ENCODE measurements around the gene CSMD2.

The CSMD2 gene

DNA sequence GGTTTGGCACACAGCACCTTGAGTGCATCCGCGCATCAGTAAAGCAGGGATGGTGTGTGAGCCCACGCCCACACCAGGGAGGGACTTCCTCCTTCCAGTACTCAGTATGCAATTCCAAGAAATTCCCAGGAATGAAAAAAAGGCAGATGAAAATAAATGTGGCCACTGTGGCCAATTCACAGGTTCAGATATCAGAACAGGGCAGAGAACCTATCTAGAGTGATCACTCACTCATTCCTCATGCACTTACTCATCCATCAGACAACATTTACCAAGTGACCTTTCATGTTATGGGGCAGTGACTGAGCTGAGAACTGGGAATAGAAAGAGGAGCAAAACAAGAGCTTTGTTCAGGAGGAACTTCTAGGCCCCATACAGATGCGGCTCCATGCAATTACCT, 578.9 kb downstream of the CSMD2 start:
- DNase-seq = peak; percentile 76

DNA sequence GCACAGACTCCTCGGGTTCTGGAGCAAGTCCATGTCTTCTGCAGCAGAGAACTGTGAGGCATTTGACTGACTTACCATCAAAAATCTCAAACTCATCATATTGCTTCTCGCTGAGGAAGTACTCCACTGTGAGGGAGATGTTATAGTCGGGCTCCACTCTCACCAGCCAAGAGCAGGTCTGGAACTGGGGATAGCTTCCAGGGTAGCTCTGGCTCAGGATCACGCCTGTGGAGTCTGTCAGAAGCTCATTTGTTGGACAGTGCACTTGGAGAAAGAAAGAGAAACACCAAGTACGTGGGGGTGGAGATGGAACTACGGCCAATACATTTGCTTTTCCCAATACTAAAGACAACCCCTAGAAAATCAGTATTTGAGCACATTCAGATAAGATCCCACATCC, 581.5 kb downstream of the CSMD2 start:
- DNase-seq = no peak

DNA sequence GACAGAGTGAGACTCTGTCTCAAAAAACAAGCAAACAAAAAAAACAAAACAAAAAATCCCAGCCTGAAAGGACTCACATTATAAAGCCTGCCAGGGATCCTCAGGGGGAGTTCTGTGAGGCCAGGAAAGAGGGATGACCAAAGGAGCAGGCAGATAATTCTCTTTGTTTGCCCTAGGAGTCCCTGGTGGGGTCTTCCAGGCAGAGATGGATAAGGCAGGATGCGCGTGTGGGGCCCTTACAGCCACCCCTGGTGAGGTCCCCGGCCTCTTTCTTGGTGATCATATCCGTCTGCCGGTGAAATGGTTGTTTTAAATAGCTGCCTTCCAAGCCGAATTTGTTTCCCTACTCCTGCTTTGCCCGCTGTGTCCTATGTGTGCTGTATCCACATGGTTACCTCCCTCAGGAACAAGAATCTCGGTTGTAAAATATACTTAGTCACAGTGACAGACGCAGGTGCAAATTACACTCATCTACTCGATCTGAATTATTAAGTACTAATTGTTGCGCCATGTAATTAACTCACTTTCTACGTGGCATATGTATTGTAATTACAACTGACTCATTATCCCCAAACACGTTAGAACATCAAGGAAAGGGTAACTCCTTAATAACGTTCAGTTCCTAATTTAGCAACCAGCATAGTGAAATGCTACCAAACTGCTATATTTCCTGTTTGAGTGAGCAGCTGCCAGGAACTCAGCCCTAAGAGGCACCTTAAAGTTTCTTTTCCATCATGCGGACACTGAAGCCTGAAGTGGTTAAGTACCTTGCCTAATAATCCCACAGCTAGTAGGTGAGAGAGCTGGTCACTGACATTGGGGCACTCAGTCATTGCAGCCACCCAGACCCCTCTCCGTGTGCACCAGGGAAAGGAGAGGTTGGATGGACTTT, 586.2 kb downstream of the CSMD2 start:
- no peak for DNase-seq

GRCh38 chr1:33577663-33578062, 587.4 kb downstream of the CSMD2 start:
- DNase-seq = no peak

DNA sequence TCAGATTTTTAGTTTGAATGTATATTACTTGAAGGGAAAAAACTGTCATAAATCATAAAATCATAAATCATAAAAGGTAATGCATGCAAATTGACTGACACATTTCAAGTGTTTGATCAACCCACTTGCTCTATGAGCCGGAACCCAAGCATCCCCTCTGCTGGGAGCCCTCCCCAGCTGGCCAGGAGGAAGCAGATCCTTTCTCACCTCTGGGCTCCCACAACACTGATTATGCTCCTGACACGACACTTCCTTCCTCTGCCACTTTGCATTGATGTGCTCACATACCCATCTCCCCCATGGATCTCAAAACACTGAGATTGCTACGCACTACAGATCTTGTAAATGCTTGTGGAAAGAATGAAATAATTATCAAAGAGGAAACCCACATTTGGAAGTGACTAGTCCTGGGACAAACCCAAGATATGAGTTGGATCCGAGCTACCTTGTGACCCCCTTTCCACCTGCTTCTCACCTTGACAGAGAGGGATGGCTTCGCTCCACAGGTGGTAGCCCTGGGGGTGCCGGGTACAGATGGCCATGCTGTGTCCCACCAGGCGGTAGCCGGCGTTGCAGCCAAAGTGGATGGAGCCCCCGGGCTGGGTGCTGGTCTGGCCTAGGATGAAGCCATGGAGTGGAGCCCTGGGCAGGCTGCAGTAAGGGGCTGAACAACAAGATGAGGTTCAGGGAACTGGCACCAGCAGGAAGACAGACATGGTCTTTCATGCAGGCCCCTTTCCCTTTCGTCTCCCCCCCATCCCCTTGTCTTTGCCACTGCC, 588.0 kb downstream of the CSMD2 start:
- DNase-seq = no peak

GRCh38 chr1:33575324-33575879, 589.6 kb downstream of the CSMD2 start:
- no peak for DNase-seq

DNA sequence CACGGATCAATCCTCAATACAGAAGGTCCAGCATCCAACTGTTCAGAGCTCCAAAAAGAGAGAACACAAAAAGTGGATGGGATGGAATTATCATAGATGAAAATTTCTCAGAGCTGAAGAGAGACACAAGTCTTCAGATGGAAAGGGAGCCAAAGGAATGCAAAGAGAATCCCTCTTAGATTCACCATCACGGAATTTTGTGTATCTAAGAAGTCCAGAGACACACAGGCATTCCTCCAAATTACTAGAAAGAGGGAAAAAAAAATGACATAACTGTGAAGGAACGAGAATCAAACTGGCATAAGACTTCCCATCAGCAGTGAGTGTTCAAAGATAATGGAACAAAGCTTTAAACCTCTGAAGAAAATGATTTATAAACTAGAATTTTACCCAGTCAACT, 591.4 kb downstream of the CSMD2 start:
- DNase-seq = peak; percentile 33

DNA sequence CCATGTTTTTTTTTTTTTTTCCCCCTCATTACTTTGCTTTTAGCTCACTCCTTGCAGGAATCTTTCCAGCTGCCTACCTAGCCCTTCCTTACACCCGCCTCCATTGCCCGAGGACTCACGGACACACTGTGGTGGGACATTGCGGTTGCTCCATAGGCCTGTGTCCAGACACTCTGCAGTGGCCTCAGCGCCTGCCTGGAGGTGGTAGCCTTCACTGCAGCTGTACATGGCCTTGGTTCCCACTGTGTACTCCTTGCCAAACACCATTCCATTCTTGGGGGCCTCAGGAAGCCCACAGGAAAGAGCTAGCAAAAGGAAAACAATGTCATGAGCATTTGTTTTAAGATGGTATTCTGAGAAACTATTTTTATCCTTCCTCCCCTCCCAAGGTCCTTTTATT, 592.6 kb downstream of the CSMD2 start:
- DNase-seq = no peak

DNA sequence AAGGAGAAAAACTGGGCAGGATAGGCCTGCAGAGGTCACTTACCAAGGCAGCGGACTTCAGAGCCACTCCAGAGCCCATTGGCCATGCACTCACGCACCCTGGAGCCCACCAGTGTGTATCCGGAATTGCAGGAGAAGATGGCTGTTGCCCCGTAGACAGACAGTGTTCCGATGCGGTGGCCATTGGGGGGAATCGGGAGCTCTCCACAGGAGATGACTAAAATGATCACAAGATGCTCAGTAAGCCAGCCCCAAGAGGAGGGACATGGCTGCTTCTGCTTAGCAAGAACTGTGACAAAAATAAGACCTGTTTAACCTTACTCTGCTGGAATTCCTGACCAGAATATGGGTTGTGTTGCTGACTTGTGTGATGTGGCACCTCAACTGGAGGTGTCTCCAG, 595.7 kb downstream of the CSMD2 start:
- DNase-seq = no peak

- DNase-seq = no peak
These were observed 601.3 kb downstream of the CSMD2 start for GRCh38 chr1:33563699-33564098.

- no peak for DNase-seq
These were observed 602.5 kb downstream of the CSMD2 start for GRCh38 chr1:33562563-33562962.

DNA sequence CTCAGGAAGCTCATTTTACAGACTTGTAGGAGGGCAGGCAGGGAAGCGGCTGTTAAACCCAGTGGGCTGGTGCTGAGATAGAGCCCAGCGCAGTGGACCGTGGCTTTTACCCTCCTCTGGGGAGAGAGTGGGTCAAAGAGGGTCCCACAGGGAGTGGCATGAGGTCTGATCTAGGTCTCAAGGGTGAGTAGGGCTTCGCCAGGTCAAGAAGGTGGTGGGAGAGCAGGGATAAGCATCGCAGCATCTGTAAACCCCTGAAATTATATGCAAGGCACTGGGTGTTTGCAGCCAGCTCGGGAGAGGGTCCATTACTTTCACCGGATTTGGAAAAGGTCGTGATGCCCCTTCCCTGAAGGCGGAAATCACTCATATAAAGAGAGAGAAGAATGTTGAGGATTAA, 603.5 kb downstream of the CSMD2 start:
- no peak for DNase-seq

DNA sequence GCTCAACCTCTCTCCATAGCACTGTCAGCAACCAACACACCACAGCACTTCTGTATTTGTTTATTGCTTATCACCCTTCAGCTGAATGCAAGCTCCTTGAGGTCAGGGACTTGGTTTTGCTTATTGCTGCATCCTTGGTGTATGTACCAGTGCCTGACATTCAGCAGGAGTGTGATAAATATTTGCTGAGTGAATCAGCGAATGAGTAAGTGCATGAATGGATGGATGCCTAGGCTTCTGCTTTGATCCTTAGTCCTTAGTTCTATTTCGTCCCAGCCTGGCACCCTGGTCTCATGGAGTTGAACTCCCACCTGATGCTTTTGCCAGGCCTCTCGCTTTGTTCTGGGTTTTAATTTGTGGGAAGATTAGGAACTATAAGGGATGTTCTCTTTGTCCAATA, 604.4 kb downstream of the CSMD2 start:
- peak; percentile 23 for DNase-seq

DNA sequence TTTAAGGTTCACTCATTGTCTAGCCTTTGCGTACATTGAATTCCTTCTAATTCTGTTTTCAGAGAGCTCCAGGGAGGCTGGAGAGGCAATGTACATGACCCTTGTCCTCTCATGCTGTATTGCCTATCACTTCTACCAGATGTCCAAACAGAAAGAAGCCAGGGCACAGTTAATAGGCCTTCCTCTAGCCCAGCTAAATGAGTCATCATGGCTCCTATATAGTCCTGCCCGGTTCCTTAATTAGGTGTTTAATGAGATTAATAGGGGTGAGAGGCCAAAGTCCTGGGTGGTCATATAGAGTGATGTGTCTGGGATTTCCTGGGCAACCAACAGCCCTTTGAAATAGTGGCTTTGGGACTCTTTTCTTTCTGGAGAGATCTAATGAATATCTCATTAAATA, 616.3 kb downstream of the CSMD2 start:
- DNase-seq = no peak

- no peak for DNase-seq
These were observed 616.7 kb downstream of the CSMD2 start for GRCh38 chr1:33548319-33548718.

DNA sequence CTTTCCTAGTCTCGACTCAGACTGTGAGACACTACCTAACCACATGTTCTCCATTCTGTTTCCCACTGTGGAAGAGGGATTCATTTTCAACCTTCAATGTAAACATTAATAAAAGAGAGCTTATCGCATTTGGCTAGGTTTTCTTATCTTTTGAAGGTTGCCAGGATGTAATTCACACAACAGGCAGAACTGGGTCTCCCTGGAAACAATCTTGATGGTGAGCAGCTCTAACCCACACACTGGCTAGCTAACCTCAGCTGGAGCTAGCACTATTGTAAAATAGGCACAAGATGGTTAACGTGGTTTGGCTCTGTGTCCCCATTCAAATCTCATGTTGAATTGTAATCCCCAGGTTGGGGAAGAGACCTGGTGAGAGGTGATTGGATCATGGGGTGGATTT, 617.5 kb downstream of the CSMD2 start:
- no peak for DNase-seq

DNA sequence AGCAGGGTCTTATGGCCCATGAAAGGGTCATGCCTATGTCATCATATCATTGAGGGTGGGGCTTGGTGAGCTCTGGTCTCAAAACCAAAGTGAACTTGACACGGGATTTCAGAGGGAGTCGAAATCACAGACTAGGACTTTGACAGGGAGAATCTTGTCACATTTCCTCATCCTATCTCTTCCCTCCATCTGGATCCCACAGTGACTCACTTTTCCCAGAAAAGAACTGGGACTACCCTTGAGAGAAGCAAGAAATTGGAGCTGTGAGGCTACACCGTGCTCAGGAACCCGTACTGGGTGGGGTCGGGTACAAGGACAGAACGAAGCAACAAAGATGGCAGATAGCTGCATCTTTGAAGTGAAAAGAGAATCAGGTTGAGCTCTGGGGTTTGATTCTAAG, 623.1 kb downstream of the CSMD2 start:
- DNase-seq = no peak

- DNase-seq = no peak
These were observed 627.1 kb downstream of the CSMD2 start for GRCh38 chr1:33537885-33538284.

DNA sequence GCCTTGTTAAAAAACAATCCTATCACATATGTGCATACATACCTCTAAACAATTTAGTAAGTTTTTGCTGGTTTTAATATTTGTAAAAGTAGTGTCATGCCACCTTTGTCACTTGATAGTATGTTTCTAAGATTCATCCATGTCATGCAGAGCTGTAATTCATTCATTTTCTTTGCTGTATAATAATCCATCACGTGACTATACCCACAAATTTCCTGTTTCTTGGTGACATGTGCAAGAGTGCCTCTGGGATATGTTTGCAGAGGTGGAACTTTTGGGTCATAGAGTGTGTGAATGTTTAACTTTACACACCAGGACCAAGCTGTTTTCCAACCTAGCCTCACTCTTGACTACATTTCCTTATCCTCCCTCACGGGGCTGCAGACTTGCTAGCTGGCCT, 629.7 kb downstream of the CSMD2 start:
- no peak for DNase-seq

GRCh38 chr1:33532936-33533335, 632.1 kb downstream of the CSMD2 start:
- DNase-seq = no peak

DNA sequence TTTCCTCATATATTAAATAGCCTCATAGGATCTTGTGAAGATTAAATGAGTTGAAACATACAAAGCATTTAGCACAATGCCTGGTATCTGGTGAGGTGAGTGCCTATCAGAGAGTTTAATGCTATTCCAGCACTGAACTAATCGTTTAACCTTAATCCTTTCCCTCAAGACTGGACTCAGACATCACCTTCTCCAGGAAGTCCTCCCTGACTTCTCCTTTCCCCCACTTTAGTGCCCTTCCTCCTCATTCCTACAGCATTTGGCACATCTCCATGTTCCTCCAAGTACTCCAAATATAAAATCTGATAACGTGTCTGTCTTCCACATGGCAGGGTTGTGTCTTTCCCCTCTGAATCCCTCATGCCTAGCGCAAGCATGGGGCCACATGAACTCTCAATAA, 632.8 kb downstream of the CSMD2 start:
- no peak for DNase-seq

DNA sequence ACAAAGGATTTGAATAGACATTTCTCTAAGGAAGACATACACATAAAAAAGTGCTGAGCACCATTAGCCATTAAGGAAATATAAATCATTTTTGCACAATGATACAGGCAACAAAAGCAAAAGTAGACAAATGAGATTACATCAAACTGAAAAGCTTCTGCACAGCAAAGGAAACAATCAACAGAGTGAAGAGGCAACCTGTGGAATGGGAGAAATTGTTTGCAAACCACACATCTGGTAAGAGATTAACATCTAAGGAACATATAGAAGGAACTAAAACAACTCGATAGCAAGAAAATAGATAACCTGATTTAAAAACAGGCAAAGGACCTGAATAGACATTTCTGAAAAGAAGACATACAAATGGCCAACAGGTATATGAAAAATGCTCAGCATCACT, 635.1 kb downstream of the CSMD2 start:
- no peak for DNase-seq

DNA sequence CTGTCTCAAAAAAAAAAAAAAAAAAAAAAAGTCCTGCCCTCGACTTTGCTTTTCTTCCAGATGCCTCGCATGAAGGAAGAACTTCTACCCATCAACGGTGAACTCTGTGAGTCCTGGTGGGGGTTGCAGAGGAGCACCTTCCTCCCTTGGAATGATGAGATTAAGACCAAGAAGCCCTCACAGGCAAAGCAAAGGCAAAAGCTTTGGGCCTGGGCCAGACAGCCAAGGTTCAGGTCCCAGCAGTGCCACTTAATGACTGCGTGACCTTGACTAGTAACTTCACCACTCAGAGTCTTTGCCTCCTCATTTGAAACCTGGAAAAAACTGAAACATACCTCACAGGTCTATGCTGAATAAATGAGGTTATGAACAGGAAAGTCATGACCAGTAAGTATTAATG, 637.1 kb downstream of the CSMD2 start:
- no peak for DNase-seq

GRCh38 chr1:33524586-33524985, 640.4 kb downstream of the CSMD2 start:
- no peak for DNase-seq
